ENCODE results near the gene MED25. TPM values are rescaled to one million over a fixed set of nuclear protein-coding genes. Genes with fewer than 3 reads are reported as not detected.

The MED25 gene
- total and polyA plus RNA-seq, 2 experiments from 2014 or later = 45.6 to 58.6 TPM

- no peaks in the 10 kb centered on the region for H3K4me1 ChIP-seq (ENCODE audit: insufficient read depth)
- H4K20me1 ChIP-seq (replicated peaks; ENCODE audit: insufficient read depth) = no peaks in the 10 kb centered on the region; the same call in 1 of the 2 replicates
- Mint-ChIP-seq H3K27ac (0 out of 2 replicates have a peak overlapping the region, but pooled peaks have one; percentile 0), H3K27me3 (ENCODE audit: insufficient read depth, low read depth, poor library complexity) (peaks cover 10% of the 10 kb centered on the region), H3K9me3 (no peaks in the 10 kb centered on the region), H3K4me1 (peaks cover 3% of the 10 kb centered on the region; the same call in 2 of the 3 replicates), H3K4me3 (no peak overlapping the region), H3K36me3 (ENCODE audit: low read depth) (peaks cover 7% of the 10 kb centered on the region)
- peaks cover 30% of the 10 kb centered on the region for H3K79me2 ChIP-seq (replicated peaks; ENCODE audit: insufficient read depth)
- no peaks in the 10 kb centered on the region for H3K36me3 ChIP-seq (ENCODE audit: insufficient read depth)
- no peaks in the 10 kb centered on the region for H3K27me3 ChIP-seq (ENCODE audit: insufficient read depth)
- H3F3A ChIP-seq (replicated peaks; ENCODE audit: low read depth) = no peaks in the 10 kb centered on the region
- H2AFZ ChIP-seq = no peak overlapping the region
- ATAC-seq (no peak), DNase-seq (ENCODE audit: low spot score) (no peak)
- no peaks in the 10 kb centered on the region for H3K9me2 ChIP-seq (ENCODE audit: insufficient read depth)
- no peak for TF ChIP-seq CREB1 (CRISPR knock-in tag; IDR thresholded peaks at IDR 0.05; ENCODE audit: low read depth)
- no peak for TF ChIP-seq ZNF114 (CRISPR knock-in tag; IDR thresholded peaks at IDR 0.05)
- TF ChIP-seq EZH2phosphoT487 (IDR thresholded peaks at IDR 0.05; ENCODE audit: unreplicated experiment) = no peak
- TF ChIP-seq REST (IDR thresholded peaks at IDR 0.05; ENCODE audit: unreplicated experiment) = no peak
- no peak for TF ChIP-seq STAT1 (IDR thresholded peaks at IDR 0.05; ENCODE audit: unreplicated experiment)
- no peak for TF ChIP-seq ZNF462 (CRISPR knock-in tag; IDR thresholded peaks at IDR 0.05)
- TF ChIP-seq CTCF (conservative IDR thresholded peaks at IDR 0.05; ENCODE audit: low read depth in 2 of 2) = no peak
- no peak overlapping the region; the same call in 1 of the 2 replicates for H3K27ac ChIP-seq (ENCODE audit: low read depth)
- H3K4me2 ChIP-seq = no peak overlapping the region
- no peak overlapping the region for H3K4me3 ChIP-seq
Measured at GRCh38 chr19:49773663-49774350, 44.3 kb upstream of the MED25 start.

All from GM23338 (cell line).